ENCODE data around the gene MSI2.

Gene MSI2

GRCh38 chr17:57294101-57294500 lies 37.8 kb downstream of the MSI2 start:
- no peaks in the 10 kb centered on the region for H3K9me2 ChIP-seq (replicated peaks; ENCODE audit: insufficient read depth, low read length)
- no peaks in the 10 kb centered on the region for H3K9me3 ChIP-seq (ENCODE audit: insufficient read depth, low read length)
- H3K4me2 ChIP-seq (ENCODE audit: low read depth, low read length, poor library complexity, severe bottlenecking): no peak overlapping the region
- no peak overlapping the region for H3K4me3 ChIP-seq (ENCODE audit: insufficient read depth, low read length, poor library complexity, severe bottlenecking)
- H4K20me1 ChIP-seq (ENCODE audit: low read depth, low read length): no peaks in the 10 kb centered on the region
- H2AFZ ChIP-seq (ENCODE audit: low read depth, low read length, severe bottlenecking): no peak overlapping the region
- H3F3A ChIP-seq (ENCODE audit: insufficient read depth): no peaks in the 10 kb centered on the region
- H3K79me2 ChIP-seq (ENCODE audit: insufficient read depth, low read length): peaks cover 80% of the 10 kb centered on the region
- no peak overlapping the region for H3K9ac ChIP-seq (ENCODE audit: low read length)
- H3K27me3 ChIP-seq (ENCODE audit: low read length): no peaks in the 10 kb centered on the region
- peaks cover 25% of the 10 kb centered on the region for H3K36me3 ChIP-seq (ENCODE audit: low read length)
- TF ChIP-seq EZH2phosphoT487 (conservative IDR thresholded peaks at IDR 0.05; ENCODE audit: low read length) (no peak), CTCF (IDR thresholded peaks at IDR 0.05; ENCODE audit: insufficient read depth, low read length, poor library complexity, severe bottlenecking) (no peak)
- no peak overlapping the region for H3K27ac ChIP-seq (ENCODE audit: low read depth, low read length)

- Histone ChIP-seq H3K27me3 (ENCODE audit: low read length) (no peaks in the 10 kb centered on the region), H3K79me2 (ENCODE audit: insufficient read depth, low read length) (peaks cover 74% of the 10 kb centered on the region), H3K4me3 (ENCODE audit: insufficient read depth, low read length, poor library complexity, severe bottlenecking) (no peak overlapping the region), H3K36me3 (ENCODE audit: low read length) (peaks cover 27% of the 10 kb centered on the region), H3K9ac (ENCODE audit: low read length) (no peak overlapping the region), H3K9me2 (replicated peaks; ENCODE audit: insufficient read depth, low read length) (no peaks in the 10 kb centered on the region), H3K27ac (ENCODE audit: low read depth, low read length) (no peak overlapping the region), H3K9me3 (ENCODE audit: insufficient read depth, low read length) (no peaks in the 10 kb centered on the region), H3K4me2 (ENCODE audit: low read depth, low read length, poor library complexity, severe bottlenecking) (no peak overlapping the region), H3F3A (ENCODE audit: insufficient read depth) (no peaks in the 10 kb centered on the region), H4K20me1 (ENCODE audit: low read depth, low read length) (no peaks in the 10 kb centered on the region), H2AFZ (ENCODE audit: low read depth, low read length, severe bottlenecking) (no peak overlapping the region)
- TF ChIP-seq CTCF (IDR thresholded peaks at IDR 0.05; ENCODE audit: insufficient read depth, low read length, poor library complexity, severe bottlenecking) (no peak), EZH2phosphoT487 (conservative IDR thresholded peaks at IDR 0.05; ENCODE audit: low read length) (no peak)
These were observed 38.5 kb downstream of the MSI2 start for GRCh38 chr17:57294629-57295501.

- no peaks in the 10 kb centered on the region for H3F3A ChIP-seq (ENCODE audit: insufficient read depth)
- no peak overlapping the region for H3K4me2 ChIP-seq (ENCODE audit: low read depth, low read length, poor library complexity, severe bottlenecking)
- H3K4me3 ChIP-seq (ENCODE audit: insufficient read depth, low read length, poor library complexity, severe bottlenecking): no peak overlapping the region
- no peak overlapping the region for H2AFZ ChIP-seq (ENCODE audit: low read depth, low read length, severe bottlenecking)
- no peak overlapping the region for H3K27ac ChIP-seq (ENCODE audit: low read depth, low read length)
- H3K9ac ChIP-seq (ENCODE audit: low read length): no peak overlapping the region
- TF ChIP-seq CTCF (IDR thresholded peaks at IDR 0.05; ENCODE audit: insufficient read depth, low read length, poor library complexity, severe bottlenecking): no peak
- H3K9me3 ChIP-seq (ENCODE audit: insufficient read depth, low read length): no peaks in the 10 kb centered on the region
- no peaks in the 10 kb centered on the region for H3K27me3 ChIP-seq (ENCODE audit: low read length)
- H3K79me2 ChIP-seq (ENCODE audit: insufficient read depth, low read length): peaks cover 74% of the 10 kb centered on the region
- no peaks in the 10 kb centered on the region for H4K20me1 ChIP-seq (ENCODE audit: low read depth, low read length)
- peaks cover 30% of the 10 kb centered on the region for H3K36me3 ChIP-seq (ENCODE audit: low read length)
- no peaks in the 10 kb centered on the region for H3K9me2 ChIP-seq (replicated peaks; ENCODE audit: insufficient read depth, low read length)
These were observed 39.3 kb downstream of the MSI2 start for GRCh38 chr17:57295526-57296023.

Data from SU-DHL-6 (cell line).